ENCODE data around the gene TULP1.

DNA sequence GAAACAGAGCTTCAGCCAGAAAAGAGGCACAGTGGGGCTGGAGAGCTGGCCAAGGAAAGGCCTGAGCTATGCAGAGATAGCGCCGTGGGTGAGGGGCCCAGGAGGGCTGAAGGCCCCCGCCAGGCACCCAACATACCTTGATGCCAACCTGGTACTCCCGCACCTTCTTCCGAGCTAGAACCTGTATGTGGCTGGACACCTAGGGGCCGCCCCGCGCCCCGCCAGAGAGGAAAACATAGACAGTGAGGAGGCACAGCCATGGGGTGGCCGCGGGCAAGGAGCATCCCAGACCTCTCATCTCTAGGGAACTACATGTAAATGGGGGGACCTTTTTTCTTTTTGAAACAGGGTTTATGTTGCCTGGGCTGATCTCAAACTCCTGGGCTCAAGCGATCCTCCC lies 32.5 kb downstream of the TULP1 start:
- no peak for TF ChIP-seq CTCF (conservative IDR thresholded peaks at IDR 0.05)
- no peak for TF ChIP-seq EZH2 (IDR thresholded peaks at IDR 0.05; ENCODE audit: low read depth)

Measured in PC-9 (cell line).